SU-DHL-6 (cell line): ENCODE measurements around the gene TENT4A.

Source experiments
- H2AFZ ChIP-seq: fragments of 200-600 bp; sonication (generic); 2 replicates; pipeline ENCODE4 v1.6.1; 2014; ENCODE audit warnings: low read depth, mild to moderate bottlenecking, moderate library complexity, mixed read lengths, antibody characterized with exemption, low read length; ENCODE audit not compliant: severe bottlenecking
- H3F3A ChIP-seq: fragments of 200-600 bp; shearing (Covaris generic); 2 replicates; pipeline ENCODE4 v1.6.0; 2016; ENCODE audit warnings: antibody characterized with exemption, mild to moderate bottlenecking; ENCODE audit not compliant: insufficient read depth
- H3K27ac ChIP-seq: fragments of 200-600 bp; sonication (generic); 2 replicates; pipeline ENCODE4 v1.5.1; 2016; ENCODE audit warnings: low read depth, mild to moderate bottlenecking, low read length, moderate library complexity, mixed read lengths
- H3K27me3 ChIP-seq: fragments of 200-600 bp; sonication (generic), shearing (Covaris generic); 2 replicates; pipeline ENCODE4 v1.6.0; 2014; ENCODE audit warnings: mild to moderate bottlenecking, low read length
- H3K36me3 ChIP-seq: fragments of 200-600 bp; sonication (generic); 2 replicates; pipeline ENCODE4 v1.6.1; 2014; ENCODE audit warnings: mild to moderate bottlenecking, low read length, mixed read lengths
- H3K4me2 ChIP-seq: fragments of 300-600, 200-600 bp; shearing (Covaris generic), sonication (generic); 2 replicates; pipeline ENCODE4 v1.6.0; 2014; ENCODE audit warnings: low read length, low read depth, mild to moderate bottlenecking; ENCODE audit not compliant: poor library complexity, severe bottlenecking
- H3K4me3 ChIP-seq: fragments of 200-600 bp; sonication (generic); 2 replicates; pipeline ENCODE4 v1.5.1; 2014; ENCODE audit warnings: antibody characterized with exemption, low read length, mild to moderate bottlenecking, mixed read lengths; ENCODE audit not compliant: insufficient read depth, poor library complexity, severe bottlenecking
- H3K79me2 ChIP-seq: fragments of 200-600 bp; sonication (generic); 2 replicates; pipeline ENCODE4 v1.6.1; 2014; ENCODE audit warnings: mild to moderate bottlenecking, low read length, moderate library complexity; ENCODE audit not compliant: insufficient read depth
- H3K9ac ChIP-seq: fragments of 200-600 bp; sonication (generic); 2 replicates; pipeline ENCODE4 v1.7.0; 2014; ENCODE audit warnings: mild to moderate bottlenecking, low read length
- H3K9me2 ChIP-seq: fragments of 200-600 bp; sonication (generic); replicated peaks from 2 replicates; pipeline ENCODE4 v1.6.1; 2014; ENCODE audit warnings: low read length; ENCODE audit not compliant: insufficient read depth
- H3K9me3 ChIP-seq: fragments of 200-600 bp; sonication (generic); 2 replicates; pipeline ENCODE4 v1.6.1; 2014; ENCODE audit warnings: low read length, mixed read lengths; ENCODE audit not compliant: insufficient read depth
- H4K20me1 ChIP-seq: fragments of 200-600 bp; sonication (generic); 2 replicates; pipeline ENCODE4 v1.6.1; 2014; ENCODE audit warnings: low read depth, mild to moderate bottlenecking, antibody characterized with exemption, low read length, moderate library complexity, mixed read lengths
- EZH2phosphoT487 ChIP-seq: fragments of 200-600 bp; sonication (generic), shearing (Covaris generic); conservative IDR thresholded peaks from 2 replicates; pipeline ENCODE4 v1.6.1; 2018; ENCODE audit warnings: mild to moderate bottlenecking, antibody characterized with exemption, low read length, moderate library complexity, mixed read lengths
- TF ChIP-seq, protein P1 (sequence below): fragments of 200-600 bp; sonication (generic); IDR thresholded peaks from one replicate; pipeline ENCODE4 v1.5.1; 2017; ENCODE audit warnings: antibody characterized with exemption, mild to moderate bottlenecking, low read length, moderate library complexity; ENCODE audit not compliant: insufficient read depth, poor library complexity, severe bottlenecking

Gene TENT4A

DNA sequence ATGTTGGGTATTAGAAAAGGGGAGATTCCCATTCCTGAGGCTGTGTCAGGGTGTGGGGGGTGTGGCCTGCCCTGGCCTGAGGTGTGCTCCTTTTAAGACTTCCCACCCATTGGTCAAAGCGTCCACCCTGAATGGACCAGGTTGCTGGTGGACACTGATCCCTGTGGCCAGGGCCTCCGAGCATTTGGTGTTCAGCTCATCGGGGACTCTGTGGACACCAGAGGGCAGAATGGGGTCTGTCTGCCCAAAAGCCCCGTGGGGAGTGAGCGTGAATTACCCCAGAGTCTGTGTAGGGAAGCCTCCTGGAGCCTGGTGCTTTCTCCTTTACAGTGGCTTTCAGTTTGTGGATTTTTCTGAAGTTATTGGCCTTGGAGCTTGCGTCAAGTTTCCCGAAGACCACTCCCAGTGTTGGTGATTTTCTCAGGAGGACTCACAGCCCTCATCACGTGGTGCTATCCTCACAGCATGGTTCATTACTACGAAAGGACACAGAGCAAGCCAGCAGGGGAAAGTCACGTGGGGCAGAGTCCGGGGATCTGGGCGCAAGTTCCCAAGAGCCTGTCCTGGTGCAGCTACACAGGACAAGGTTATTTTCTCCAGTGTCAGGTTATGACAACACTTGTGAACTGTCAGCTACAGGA lies 55.5 kb downstream of the TENT4A start:
- H3K9me2 ChIP-seq, result no peaks in the 10 kb centered on the region
- no peak overlapping the region for H3K4me2 ChIP-seq
- no peak for TF ChIP-seq EZH2phosphoT487
- TF ChIP-seq, protein P1, sequence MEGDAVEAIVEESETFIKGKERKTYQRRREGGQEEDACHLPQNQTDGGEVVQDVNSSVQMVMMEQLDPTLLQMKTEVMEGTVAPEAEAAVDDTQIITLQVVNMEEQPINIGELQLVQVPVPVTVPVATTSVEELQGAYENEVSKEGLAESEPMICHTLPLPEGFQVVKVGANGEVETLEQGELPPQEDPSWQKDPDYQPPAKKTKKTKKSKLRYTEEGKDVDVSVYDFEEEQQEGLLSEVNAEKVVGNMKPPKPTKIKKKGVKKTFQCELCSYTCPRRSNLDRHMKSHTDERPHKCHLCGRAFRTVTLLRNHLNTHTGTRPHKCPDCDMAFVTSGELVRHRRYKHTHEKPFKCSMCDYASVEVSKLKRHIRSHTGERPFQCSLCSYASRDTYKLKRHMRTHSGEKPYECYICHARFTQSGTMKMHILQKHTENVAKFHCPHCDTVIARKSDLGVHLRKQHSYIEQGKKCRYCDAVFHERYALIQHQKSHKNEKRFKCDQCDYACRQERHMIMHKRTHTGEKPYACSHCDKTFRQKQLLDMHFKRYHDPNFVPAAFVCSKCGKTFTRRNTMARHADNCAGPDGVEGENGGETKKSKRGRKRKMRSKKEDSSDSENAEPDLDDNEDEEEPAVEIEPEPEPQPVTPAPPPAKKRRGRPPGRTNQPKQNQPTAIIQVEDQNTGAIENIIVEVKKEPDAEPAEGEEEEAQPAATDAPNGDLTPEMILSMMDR, result no peak
- no peak overlapping the region for H3K27ac ChIP-seq
- H4K20me1 ChIP-seq, result no peaks in the 10 kb centered on the region
- no peak overlapping the region for H3K4me3 ChIP-seq
- no peaks in the 10 kb centered on the region for H3K36me3 ChIP-seq
- no peaks in the 10 kb centered on the region for H3F3A ChIP-seq
- H3K9me3 ChIP-seq, result no peaks in the 10 kb centered on the region
- H3K27me3 ChIP-seq, result no peaks in the 10 kb centered on the region
- H3K9ac ChIP-seq, result no peak overlapping the region
- no peak overlapping the region for H2AFZ ChIP-seq
- no peaks in the 10 kb centered on the region for H3K79me2 ChIP-seq

DNA sequence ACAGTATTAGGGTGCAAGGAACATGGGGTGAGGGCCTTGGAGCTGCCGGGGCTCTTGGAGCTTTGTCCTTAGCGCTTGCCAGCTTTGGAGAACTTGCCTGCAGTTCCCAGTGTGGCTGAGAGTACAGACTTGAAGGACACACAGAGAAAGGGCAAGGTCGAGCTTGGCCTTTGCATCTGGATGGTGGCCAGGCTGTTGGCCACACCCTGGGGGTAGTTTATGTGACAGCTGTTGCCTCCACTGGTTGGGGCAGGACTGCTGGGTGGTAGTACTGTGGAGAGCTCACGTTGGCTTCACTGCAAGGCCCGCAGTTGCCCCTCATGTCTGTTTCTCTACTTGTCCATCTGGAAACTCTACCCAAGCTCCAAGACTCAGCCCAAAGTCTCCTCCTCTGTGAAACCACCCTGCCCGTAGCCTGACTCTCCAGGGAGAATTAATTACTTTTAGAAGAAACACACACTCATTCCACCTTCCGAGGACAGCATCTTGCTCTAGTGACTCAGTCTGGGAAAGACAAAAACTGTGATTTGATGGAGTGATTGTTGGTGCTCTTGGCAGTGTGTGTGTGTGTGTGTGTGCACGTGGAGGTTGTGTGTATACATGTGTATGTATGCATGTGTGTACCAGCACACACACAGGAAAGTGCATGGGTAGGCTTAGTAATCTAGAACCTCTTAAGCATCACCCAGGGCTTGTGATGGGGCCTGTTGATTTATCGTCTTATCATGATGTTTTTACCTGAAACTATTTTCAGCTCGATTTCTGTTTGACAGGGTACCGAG lies 57.8 kb downstream of the TENT4A start:
- Histone ChIP-seq H3K4me2 (no peak overlapping the region), H3K36me3 (no peaks in the 10 kb centered on the region), H3K9me2 (no peaks in the 10 kb centered on the region), H3K4me3 (no peak overlapping the region), H3K79me2 (no peaks in the 10 kb centered on the region), H3K9me3 (no peaks in the 10 kb centered on the region), H2AFZ (no peak overlapping the region), H3K27me3 (no peaks in the 10 kb centered on the region), H3K27ac (no peak overlapping the region), H4K20me1 (no peaks in the 10 kb centered on the region), H3K9ac (no peak overlapping the region), H3F3A (no peaks in the 10 kb centered on the region)
- TF ChIP-seq, protein P1, result no peak
- TF ChIP-seq EZH2phosphoT487, result no peak

DNA sequence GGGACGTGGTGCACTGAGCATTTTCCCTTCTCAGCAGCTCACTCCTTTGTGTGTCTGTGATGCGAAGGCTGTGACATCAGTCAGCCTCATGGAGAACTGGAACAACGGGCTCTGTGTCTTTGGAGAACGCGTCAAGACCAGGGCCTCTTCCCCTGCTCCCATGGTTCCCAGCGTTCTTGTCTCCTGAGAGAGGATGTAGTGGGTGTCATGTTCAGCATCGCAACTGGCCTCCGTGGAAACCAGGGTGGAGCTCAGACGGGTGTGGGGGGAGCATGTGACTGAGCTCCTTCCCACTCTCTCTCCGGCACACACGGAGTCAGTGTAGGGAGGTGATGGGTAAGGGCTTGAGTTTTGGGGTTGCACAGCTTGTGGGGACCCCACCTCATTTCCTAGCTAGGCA lies 59.7 kb downstream of the TENT4A start:
- no peaks in the 10 kb centered on the region for H4K20me1 ChIP-seq
- TF ChIP-seq EZH2phosphoT487, result no peak
- TF ChIP-seq, protein P1, result no peak
- H3F3A ChIP-seq, result no peaks in the 10 kb centered on the region
- H3K9me2 ChIP-seq, result no peaks in the 10 kb centered on the region
- no peak overlapping the region for H3K27ac ChIP-seq
- H3K27me3 ChIP-seq, result no peaks in the 10 kb centered on the region
- H3K9ac ChIP-seq, result no peak overlapping the region
- H3K36me3 ChIP-seq, result no peaks in the 10 kb centered on the region
- H3K9me3 ChIP-seq, result no peaks in the 10 kb centered on the region
- H3K79me2 ChIP-seq, result no peaks in the 10 kb centered on the region
- H2AFZ ChIP-seq, result no peak overlapping the region
- no peak overlapping the region for H3K4me2 ChIP-seq
- H3K4me3 ChIP-seq, result no peak overlapping the region
